OCI-LY3 (cell line): Measurements from ENCODE around the gene CCL1.

Experiments used
- EZH2phosphoT487 ChIP-seq: fragments of 200-600 bp; shearing (Covaris generic); IDR thresholded peaks from 2 replicates; pipeline ENCODE4 v1.6.1; 2018; ENCODE audit warnings: antibody characterized with exemption, mixed run types, low read depth
- TF ChIP-seq, protein P1 (sequence below): fragments of 200-600, 300-600 bp; sonication (generic); IDR thresholded peaks from 2 replicates; pipeline ENCODE4 v1.5.1; 2014; ENCODE audit warnings: antibody characterized with exemption, low read length, low read depth

- TF ChIP-seq, protein P1, sequence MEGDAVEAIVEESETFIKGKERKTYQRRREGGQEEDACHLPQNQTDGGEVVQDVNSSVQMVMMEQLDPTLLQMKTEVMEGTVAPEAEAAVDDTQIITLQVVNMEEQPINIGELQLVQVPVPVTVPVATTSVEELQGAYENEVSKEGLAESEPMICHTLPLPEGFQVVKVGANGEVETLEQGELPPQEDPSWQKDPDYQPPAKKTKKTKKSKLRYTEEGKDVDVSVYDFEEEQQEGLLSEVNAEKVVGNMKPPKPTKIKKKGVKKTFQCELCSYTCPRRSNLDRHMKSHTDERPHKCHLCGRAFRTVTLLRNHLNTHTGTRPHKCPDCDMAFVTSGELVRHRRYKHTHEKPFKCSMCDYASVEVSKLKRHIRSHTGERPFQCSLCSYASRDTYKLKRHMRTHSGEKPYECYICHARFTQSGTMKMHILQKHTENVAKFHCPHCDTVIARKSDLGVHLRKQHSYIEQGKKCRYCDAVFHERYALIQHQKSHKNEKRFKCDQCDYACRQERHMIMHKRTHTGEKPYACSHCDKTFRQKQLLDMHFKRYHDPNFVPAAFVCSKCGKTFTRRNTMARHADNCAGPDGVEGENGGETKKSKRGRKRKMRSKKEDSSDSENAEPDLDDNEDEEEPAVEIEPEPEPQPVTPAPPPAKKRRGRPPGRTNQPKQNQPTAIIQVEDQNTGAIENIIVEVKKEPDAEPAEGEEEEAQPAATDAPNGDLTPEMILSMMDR: no peak
- TF ChIP-seq EZH2phosphoT487: no peak
Measured at GRCh38 chr17:34321964-34322363, 41.1 kb downstream of the CCL1 start.
